ENCODE results near the gene LPXN. TPM values are rescaled to one million over a fixed set of nuclear protein-coding genes. Genes with fewer than 3 reads are reported as not detected.

LPXN gene
- polyA plus RNA-seq, 2 of the 4 experiments (the other 2 are of a cell fraction), result 2.5 to 6.6 TPM

- POLR2A ChIA-PET, result interaction anchor here (0.6 to 1.2 kb wide), 2 partner anchors 13 to 28 kb away, joined by 3 to 4 read pairs; no protein-coding TSS in a partner anchor
- 1% methylated on average over 23 of the region's 51 CpGs for WGBS (ENCODE audit: missing lambda C conversion rate)
- Histone ChIP-seq H3K4me1 (peaks cover 63% of the 10 kb centered on the region), H3K27ac (peak within 1 kb of the TSS; percentile 98 to 100), H3K9me3 (no peaks in the 10 kb centered on the region), H3K4me2 (peak within 1 kb of the TSS; percentile 87), H3K4me3 (peak within 1 kb of the TSS; percentile 98)
- DNase-seq (ENCODE audit: low read depth in 1 of 2, low spot score in 1 of 2) (peak; percentile 74 to 98), ATAC-seq (peak; percentile 73 to 85), FAIRE-seq (no peak)
- CTCF ChIA-PET, result interaction anchor here (1.6 to 2.5 kb wide), 4 partner anchors 12 to 49 kb away, joined by 4 to 9 read pairs (median 6); no protein-coding TSS in a partner anchor
- TF ChIP-seq SMC3 (IDR thresholded peaks at IDR 0.05) (no peak), REST (IDR thresholded peaks at IDR 0.05) (peak; percentile 99), GATA3 (IDR thresholded peaks at IDR 0.05; ENCODE audit: borderline replicate concordance) (peak; percentile 68), E2F6 (IDR thresholded peaks at IDR 0.05; ENCODE audit: borderline replicate concordance, low read depth) (peak; percentile 76), MAFK (IDR thresholded peaks at IDR 0.05; ENCODE audit: partially characterized antibody) (no peak), POLR2A (IDR thresholded peaks at IDR 0.05; ENCODE audit: low read length) (peak; percentile 64), KDM5A (IDR thresholded peaks at IDR 0.05) (no peak), JUN (IDR thresholded peaks at IDR 0.05) (peak in 1 of 2 experiments; percentile 31; a peak in 2 of 5 replicates), PHF8 (IDR thresholded peaks at IDR 0.05; ENCODE audit: borderline replicate concordance, low read depth) (peak; percentile 44; the same call in 1 of the 2 replicates), CHD2 (IDR thresholded peaks at IDR 0.05; ENCODE audit: low read length, partially characterized antibody) (peak; percentile 98), HDAC2 (IDR thresholded peaks at IDR 0.05) (no peak)
- TF ChIP-seq, protein P1, sequence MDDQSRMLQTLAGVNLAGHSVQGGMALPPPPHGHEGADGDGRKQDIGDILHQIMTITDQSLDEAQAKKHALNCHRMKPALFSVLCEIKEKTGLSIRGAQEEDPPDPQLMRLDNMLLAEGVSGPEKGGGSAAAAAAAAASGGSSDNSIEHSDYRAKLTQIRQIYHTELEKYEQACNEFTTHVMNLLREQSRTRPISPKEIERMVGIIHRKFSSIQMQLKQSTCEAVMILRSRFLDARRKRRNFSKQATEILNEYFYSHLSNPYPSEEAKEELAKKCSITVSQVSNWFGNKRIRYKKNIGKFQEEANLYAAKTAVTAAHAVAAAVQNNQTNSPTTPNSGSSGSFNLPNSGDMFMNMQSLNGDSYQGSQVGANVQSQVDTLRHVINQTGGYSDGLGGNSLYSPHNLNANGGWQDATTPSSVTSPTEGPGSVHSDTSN (IDR thresholded peaks at IDR 0.05), result peak; percentile 61; the same call in 1 of the 2 replicates
- TF ChIP-seq, protein P2, sequence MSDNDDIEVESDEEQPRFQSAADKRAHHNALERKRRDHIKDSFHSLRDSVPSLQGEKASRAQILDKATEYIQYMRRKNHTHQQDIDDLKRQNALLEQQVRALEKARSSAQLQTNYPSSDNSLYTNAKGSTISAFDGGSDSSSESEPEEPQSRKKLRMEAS (IDR thresholded peaks at IDR 0.05), result peak; percentile 86
- TF ChIP-seq, protein P3, sequence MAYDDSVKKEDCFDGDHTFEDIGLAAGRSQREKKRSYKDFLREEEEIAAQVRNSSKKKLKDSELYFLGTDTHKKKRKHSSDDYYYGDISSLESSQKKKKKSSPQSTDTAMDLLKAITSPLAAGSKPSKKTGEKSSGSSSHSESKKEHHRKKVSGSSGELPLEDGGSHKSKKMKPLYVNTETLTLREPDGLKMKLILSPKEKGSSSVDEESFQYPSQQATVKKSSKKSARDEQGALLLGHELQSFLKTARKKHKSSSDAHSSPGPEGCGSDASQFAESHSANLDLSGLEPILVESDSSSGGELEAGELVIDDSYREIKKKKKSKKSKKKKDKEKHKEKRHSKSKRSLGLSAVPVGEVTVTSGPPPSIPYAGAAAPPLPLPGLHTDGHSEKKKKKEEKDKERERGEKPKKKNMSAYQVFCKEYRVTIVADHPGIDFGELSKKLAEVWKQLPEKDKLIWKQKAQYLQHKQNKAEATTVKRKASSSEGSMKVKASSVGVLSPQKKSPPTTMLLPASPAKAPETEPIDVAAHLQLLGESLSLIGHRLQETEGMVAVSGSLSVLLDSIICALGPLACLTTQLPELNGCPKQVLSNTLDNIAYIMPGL (CRISPR knock-in tag; IDR thresholded peaks at IDR 0.05; ENCODE audit: borderline replicate concordance), result no peak
Measured at GRCh38 chr11:58578635-58579191, 3.1 kb upstream of the LPXN start, which contains the start of gene ZFP91. ZFP91 (plus strand) TSS chr11:58579063; CDS start chr11:58579282, 219 bp downstream.

GRCh38 chr11:58578136-58578634 is 2.5 kb upstream of the LPXN start:
- ChIA-PET CTCF (interaction anchor here (1.0 to 2.5 kb wide), 5 partner anchors 9 to 480 kb away, joined by 3 to 6 read pairs (median 4); no protein-coding TSS in a partner anchor), POLR2A (interaction anchor here (0.6 to 2.0 kb wide), 3 partner anchors 13 to 52 kb away, joined by 3 to 4 read pairs (median 4); no protein-coding TSS in a partner anchor)
- Histone ChIP-seq H3K27ac (peak overlapping the region; percentile 98 to 100), H3K9me3 (no peaks in the 10 kb centered on the region), H3K4me1 (peaks cover 64% of the 10 kb centered on the region), H3K4me2 (peak overlapping the region; percentile 87), H3K4me3 (peak overlapping the region; percentile 98)
- ATAC-seq, result peak; percentile 70 to 84
- peak; percentile 82 for FAIRE-seq
- DNase-seq (ENCODE audit: low read depth in 1 of 2, low spot score in 1 of 2), result peak; percentile 76 to 98
- TF ChIP-seq BHLHE40 (IDR thresholded peaks at IDR 0.05; ENCODE audit: low read depth, low read length) (peak; percentile 89), TP53 (CRISPR knock-in tag; IDR thresholded peaks at IDR 0.05) (0 out of 2 replicates have a peak, but pooled peaks have one; percentile 26), JUN (IDR thresholded peaks at IDR 0.05) (peak in 1 of 2 experiments; percentile 46; a peak in 3 of 5 replicates), MYC (IDR thresholded peaks at IDR 0.05; ENCODE audit: borderline replicate concordance, low read length) (peak; percentile 40; the same call in 1 of the 2 replicates), HOXA7 (CRISPR knock-in tag; IDR thresholded peaks at IDR 0.05) (no peak), FOSL2 (IDR thresholded peaks at IDR 0.05) (no peak), FOSL2 (CRISPR knock-in tag; IDR thresholded peaks at IDR 0.05) (0 out of 2 replicates have a peak, but pooled peaks have one; percentile 2), EHF (CRISPR knock-in tag; IDR thresholded peaks at IDR 0.05) (no peak), ESRRA (IDR thresholded peaks at IDR 0.05; ENCODE audit: borderline replicate concordance, low read length) (no peak)
- 1% methylated on average over 33 of the region's 33 CpGs for WGBS (ENCODE audit: missing lambda C conversion rate)

Measured in A549 (cell line).